GM04504 (cell line): ENCODE measurements around the gene EEPD1.
"Not testable (repeated sequence)": the region's sequence is repeated elsewhere in the genome, so short reads cannot be mapped to it uniquely, and the experiment has no call there.

ENCODE experiments used
- DNase-seq: peaks from one replicate; pipeline ENCODE4 v3.0.0-alpha.2; 2012; ENCODE audit warnings: low read depth

EEPD1 gene

GRCh38 chr7:36128448-36129047 is 24.5 kb upstream of the EEPD1 start:
- peak; percentile 87 for DNase-seq

- no peak for DNase-seq
Measured at GRCh38 chr7:36129048-36129534, 24.0 kb upstream of the EEPD1 start.

- DNase-seq: no peak
Measured at GRCh38 chr7:36130236-36130945, 22.7 kb upstream of the EEPD1 start.

GRCh38 chr7:36131026-36131425 is 22.0 kb upstream of the EEPD1 start:
- DNase-seq: no peak

- no peak for DNase-seq
Measured at GRCh38 chr7:36131499-36131898, 21.6 kb upstream of the EEPD1 start.

- DNase-seq: no peak
Measured at GRCh38 chr7:36132012-36132411, 21.0 kb upstream of the EEPD1 start.

- no peak for DNase-seq
Measured at GRCh38 chr7:36135700-36136099, 17.4 kb upstream of the EEPD1 start.

GRCh38 chr7:36137258-36137657 is 15.8 kb upstream of the EEPD1 start:
- no peak for DNase-seq

GRCh38 chr7:36137754-36138153 is 15.3 kb upstream of the EEPD1 start:
- DNase-seq: no peak

- DNase-seq: no peak
Measured at GRCh38 chr7:36138209-36138608, 14.8 kb upstream of the EEPD1 start.

GRCh38 chr7:36141351-36141750 is 11.7 kb upstream of the EEPD1 start:
- no peak for DNase-seq

- no peak for DNase-seq
Measured at GRCh38 chr7:36141850-36142249, 11.2 kb upstream of the EEPD1 start.

- DNase-seq: no peak
Measured at GRCh38 chr7:36144189-36144588, 8.9 kb upstream of the EEPD1 start.

GRCh38 chr7:36145686-36146085 is 7.4 kb upstream of the EEPD1 start:
- DNase-seq: no peak

- DNase-seq: no peak
Measured at GRCh38 chr7:36147361-36147760, 5.7 kb upstream of the EEPD1 start.

- DNase-seq: no peak
Measured at GRCh38 chr7:36148422-36149065, 4.5 kb upstream of the EEPD1 start.

GRCh38 chr7:36149240-36149639 is 3.8 kb upstream of the EEPD1 start:
- not testable (repeated sequence) for DNase-seq

GRCh38 chr7:36149694-36150452 is 3.2 kb upstream of the EEPD1 start:
- DNase-seq: no peak

GRCh38 chr7:36151921-36152755 is 916 bp upstream of the EEPD1 start:
- DNase-seq: no peak

- no peak for DNase-seq
Measured at GRCh38 chr7:36153571-36154097, 580 bp downstream of the EEPD1 start.
